SU-DHL-6 (cell line): ENCODE data around the gene CABP2.

Experiments
- EZH2phosphoT487 ChIP-seq: fragments of 200-600 bp; sonication (generic), shearing (Covaris generic); conservative IDR thresholded peaks from 2 replicates; pipeline ENCODE4 v1.6.1; 2018; ENCODE audit warnings: mild to moderate bottlenecking, antibody characterized with exemption, low read length, moderate library complexity, mixed read lengths
- TF ChIP-seq, protein P1 (sequence below): fragments of 200-600 bp; sonication (generic); IDR thresholded peaks from one replicate; pipeline ENCODE4 v1.5.1; 2017; ENCODE audit warnings: antibody characterized with exemption, mild to moderate bottlenecking, low read length, moderate library complexity; ENCODE audit not compliant: insufficient read depth, poor library complexity, severe bottlenecking

DNA sequence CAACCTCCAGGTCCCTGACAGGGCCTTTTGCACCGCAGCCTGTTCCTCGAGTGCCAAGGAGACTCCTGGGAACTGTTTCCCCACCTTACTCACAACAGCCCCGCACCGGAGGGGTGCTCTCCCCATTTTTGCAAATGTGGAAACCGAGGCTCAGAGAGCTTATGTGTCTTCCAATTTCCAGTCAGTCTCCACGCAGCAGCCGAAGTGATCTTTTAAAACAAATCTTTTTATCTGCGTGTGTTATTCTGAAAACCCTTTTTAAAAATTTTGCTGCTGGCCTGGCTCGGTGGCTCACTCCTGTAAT lies 53.8 kb downstream of the CABP2 start:
- TF ChIP-seq, protein P1, sequence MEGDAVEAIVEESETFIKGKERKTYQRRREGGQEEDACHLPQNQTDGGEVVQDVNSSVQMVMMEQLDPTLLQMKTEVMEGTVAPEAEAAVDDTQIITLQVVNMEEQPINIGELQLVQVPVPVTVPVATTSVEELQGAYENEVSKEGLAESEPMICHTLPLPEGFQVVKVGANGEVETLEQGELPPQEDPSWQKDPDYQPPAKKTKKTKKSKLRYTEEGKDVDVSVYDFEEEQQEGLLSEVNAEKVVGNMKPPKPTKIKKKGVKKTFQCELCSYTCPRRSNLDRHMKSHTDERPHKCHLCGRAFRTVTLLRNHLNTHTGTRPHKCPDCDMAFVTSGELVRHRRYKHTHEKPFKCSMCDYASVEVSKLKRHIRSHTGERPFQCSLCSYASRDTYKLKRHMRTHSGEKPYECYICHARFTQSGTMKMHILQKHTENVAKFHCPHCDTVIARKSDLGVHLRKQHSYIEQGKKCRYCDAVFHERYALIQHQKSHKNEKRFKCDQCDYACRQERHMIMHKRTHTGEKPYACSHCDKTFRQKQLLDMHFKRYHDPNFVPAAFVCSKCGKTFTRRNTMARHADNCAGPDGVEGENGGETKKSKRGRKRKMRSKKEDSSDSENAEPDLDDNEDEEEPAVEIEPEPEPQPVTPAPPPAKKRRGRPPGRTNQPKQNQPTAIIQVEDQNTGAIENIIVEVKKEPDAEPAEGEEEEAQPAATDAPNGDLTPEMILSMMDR: no peak
- TF ChIP-seq EZH2phosphoT487: no peak
